H1 (cell line): ENCODE results near the gene ARHGEF38. TPM values are rescaled to one million over a fixed set of nuclear protein-coding genes. Genes with fewer than 3 reads are reported as not detected.

ENCODE experiments used
- CTCF ChIA-PET: fragments of 300-600 bp; sonication (Branson Sonifier 250); formaldehyde crosslinking; loops from one replicate; lab custom pipeline; 2021; ENCODE audit not compliant: partially characterized antibody; lab: Charles Lee
- POLR2A ChIA-PET: fragments of 300-600 bp; sonication (Branson Sonifier 250); formaldehyde crosslinking; loops from one replicate; lab custom pipeline; 2021; ENCODE audit warnings: inconsistent platforms; ENCODE audit not compliant: partially characterized antibody; lab: Charles Lee
- DNase-seq, 2 experiments: peaks; one replicate each; pipeline versions ENCODE4 v3.0.0 to v3.0.0-alpha.2; 2010 to 2022; ENCODE audit warnings: low spot score in 2 of 2, low read depth in 1 of 2, mixed read lengths in 1 of 2
- FAIRE-seq: peaks from 2 replicates; lab custom pipeline; 2011; peaks lifted over from hg19 to GRCh38; lab: Jason Lieb, UNC
- H2AFZ ChIP-seq: 2 replicates; pipeline ENCODE4 v1.8.1; 2012; ENCODE audit warnings: low read length, inconsistent platforms
- H2AK5ac ChIP-seq: 2 replicates; pipeline ENCODE4 v1.6.1; 2013; ENCODE audit warnings: low read depth, low read length
- H2BK120ac ChIP-seq: replicated peaks from 2 replicates; pipeline ENCODE3; 2013; ENCODE audit warnings: low read depth, low read length, inconsistent platforms
- H2BK12ac ChIP-seq: 2 replicates; pipeline ENCODE4 v1.6.1; 2013; ENCODE audit warnings: low read depth, low read length
- H2BK15ac ChIP-seq: 2 replicates; pipeline ENCODE4 v1.6.1; 2013; ENCODE audit warnings: low read length
- H2BK20ac ChIP-seq: 2 replicates; pipeline ENCODE4 v1.6.1; 2013; ENCODE audit warnings: low read length
- H2BK5ac ChIP-seq: 2 replicates; pipeline ENCODE4 v1.6.1; 2013; ENCODE audit warnings: low read depth, low read length
- H3K14ac ChIP-seq: 2 replicates; pipeline ENCODE4 v1.6.1; 2013; ENCODE audit warnings: inconsistent platforms; ENCODE audit not compliant: insufficient read length
- H3K18ac ChIP-seq: 2 replicates; pipeline ENCODE4 v1.6.1; 2013; ENCODE audit warnings: low read length; ENCODE audit errors: extremely low read depth
- H3K23ac ChIP-seq: 2 replicates; pipeline ENCODE4 v1.6.1; 2013; ENCODE audit warnings: inconsistent platforms; ENCODE audit not compliant: insufficient read length
- H3K23me2 ChIP-seq: 2 replicates; pipeline ENCODE4 v1.6.1; 2013; ENCODE audit warnings: low read depth, low read length
- H3K27ac ChIP-seq: 2 replicates; pipeline ENCODE4 v1.6.1; 2011; ENCODE audit warnings: low read depth, low read length, inconsistent platforms
- H3K27me3 ChIP-seq, 4 experiments: replicated peaks in 1 of 4; 1 replicate in 1 of 4; 2 replicates in 3 of 4; pipeline versions ENCODE4 v1.6.1 to v1.8.1; 2011 to 2013; ENCODE audit warnings: low read length in 3 of 4, mild to moderate bottlenecking in 3 of 4, inconsistent platforms in 2 of 4, mixed read lengths in 2 of 4, moderate library complexity in 1 of 4; ENCODE audit not compliant: control insufficient read depth in 3 of 4, insufficient read depth in 3 of 4; ENCODE audit errors: extremely low read depth in 1 of 4
- H3K36me3 ChIP-seq, 4 experiments: 2 replicates each; pipeline versions ENCODE4 v1.6.1 to v1.8.1; 2011 to 2013; ENCODE audit warnings: mild to moderate bottlenecking in 4 of 4, low read length in 3 of 4, moderate library complexity in 2 of 4, control low read depth in 1 of 4, inconsistent platforms in 1 of 4; ENCODE audit not compliant: insufficient read depth in 4 of 4, control insufficient read depth in 2 of 4
- H3K4ac ChIP-seq: replicated peaks from 2 replicates; pipeline ENCODE3; 2013; ENCODE audit warnings: low read length, low read depth, mixed read lengths, inconsistent platforms; ENCODE audit not compliant: insufficient read length
- H3K4me1 ChIP-seq, 4 experiments: replicated peaks in 1 of 4; 1 replicate in 1 of 4; 2 replicates in 3 of 4; pipeline versions ENCODE4 v1.6.1 to v1.8.1; 2011 to 2013; ENCODE audit warnings: low read length in 3 of 4, inconsistent platforms in 2 of 4, mixed read lengths in 1 of 4; ENCODE audit not compliant: insufficient read depth in 4 of 4, control insufficient read depth in 3 of 4
- H3K4me2 ChIP-seq, 2 experiments: 2 replicates each; pipeline versions ENCODE4 v1.6.1 to v1.8.1; 2011 to 2013; ENCODE audit warnings: low read depth in 2 of 2, low read length in 2 of 2, control low read depth in 1 of 2, inconsistent platforms in 1 of 2, mild to moderate bottlenecking in 1 of 2; ENCODE audit not compliant: insufficient read depth in 1 of 2
- H3K4me3 ChIP-seq, 4 experiments: fragments of 200-600, 300-600 bp in 1 of 4; sonication (generic), shearing (Covaris generic), sonication (Bioruptor Twin) in 1 of 4; 2 replicates each; pipeline versions ENCODE4 v1.5.1 to v1.8.1; 2011 to 2016; ENCODE audit warnings: low read length in 4 of 4, low read depth in 3 of 4, control low read depth in 2 of 4, inconsistent platforms in 2 of 4, mild to moderate bottlenecking in 2 of 4, mixed read lengths in 1 of 4, moderate library complexity in 1 of 4; ENCODE audit not compliant: insufficient read depth in 2 of 4; ENCODE audit errors: extremely low read depth in 1 of 4
- H3K56ac ChIP-seq: replicated peaks from 2 replicates; pipeline ENCODE3; 2013; ENCODE audit warnings: low read depth, mild to moderate bottlenecking, mixed read lengths, low read length, inconsistent platforms; ENCODE audit not compliant: insufficient read length
- H3K79me1 ChIP-seq: 2 replicates; pipeline ENCODE4 v1.6.1; 2013; ENCODE audit warnings: low read depth, low read length, control low read depth
- H3K79me2 ChIP-seq, 2 experiments: 2 replicates each; pipeline versions ENCODE4 v1.6.1 to v1.8.1; 2012 to 2013; ENCODE audit warnings: low read length in 2 of 2, mild to moderate bottlenecking in 2 of 2, inconsistent platforms in 1 of 2; ENCODE audit not compliant: insufficient read depth in 2 of 2, control insufficient read depth in 1 of 2
- H3K9ac ChIP-seq, 4 experiments: replicated peaks in 1 of 4; 1 replicate in 1 of 4; 2 replicates in 3 of 4; pipeline versions ENCODE4 v1.6.1 to v1.8.1; 2011 to 2013; ENCODE audit warnings: low read depth in 3 of 4, low read length in 3 of 4, control low read depth in 2 of 4, mild to moderate bottlenecking in 2 of 4, moderate library complexity in 2 of 4, inconsistent platforms in 1 of 4; ENCODE audit errors: extremely low read depth in 1 of 4
- H3K9me3 ChIP-seq, 2 experiments: 2 replicates each; pipeline versions ENCODE4 v1.6.1 to v1.8.1; 2012 to 2013; ENCODE audit warnings: mild to moderate bottlenecking in 2 of 2, moderate library complexity in 2 of 2, control low read depth in 1 of 2, inconsistent platforms in 1 of 2, low read depth in 1 of 2, low read length in 1 of 2, mixed read lengths in 1 of 2; ENCODE audit not compliant: insufficient read depth in 2 of 2
- H4K20me1 ChIP-seq, 2 experiments: replicated peaks in 1 of 2; 2 replicates each; pipeline versions ENCODE3 to v1.8.1; 2011 to 2013; ENCODE audit warnings: inconsistent platforms in 2 of 2, low read length in 2 of 2, mild to moderate bottlenecking in 1 of 2; ENCODE audit not compliant: insufficient read depth in 2 of 2, control insufficient read depth in 1 of 2
- H4K5ac ChIP-seq: 2 replicates; pipeline ENCODE4 v1.6.1; 2013; ENCODE audit warnings: low read length, low read depth, mixed read lengths, inconsistent platforms; ENCODE audit not compliant: insufficient read length
- H4K8ac ChIP-seq: 2 replicates; pipeline ENCODE4 v1.8.0; 2013; ENCODE audit warnings: mild to moderate bottlenecking, moderate library complexity, low read length, inconsistent platforms; ENCODE audit not compliant: insufficient read depth; ENCODE audit errors: extremely low read depth
- H4K91ac ChIP-seq: replicated peaks from 2 replicates; pipeline ENCODE3; 2013; ENCODE audit warnings: low read length, mixed read lengths, inconsistent platforms; ENCODE audit not compliant: insufficient read length
- ASH2L ChIP-seq: fragments of 200-600, 300-600 bp; sonication (generic); IDR thresholded peaks from one replicate; pipeline ENCODE4 v1.7.1; 2017; ENCODE audit warnings: low read length
- BACH1 ChIP-seq: IDR thresholded peaks from 2 replicates; pipeline ENCODE4 v1.6.1; 2012; ENCODE audit warnings: low read length, improper control_type of control experiment
- BCL11A ChIP-seq, 2 experiments: IDR thresholded peaks; one replicate each; pipeline ENCODE4 v1.6.1; 2011; ENCODE audit warnings: low read depth in 2 of 2, low read length in 2 of 2, mild to moderate bottlenecking in 2 of 2
- HDAC6 ChIP-seq: IDR thresholded peaks from one replicate; pipeline ENCODE4 v1.7.1; 2012; ENCODE audit warnings: low read depth, mild to moderate bottlenecking, inconsistent platforms, low read length, moderate library complexity
- KDM1A ChIP-seq: fragments of 200-600, 300-600 bp; sonication (generic); IDR thresholded peaks from 2 replicates; pipeline ENCODE4 v1.7.1; 2016; ENCODE audit warnings: mild to moderate bottlenecking, low read length, borderline replicate concordance
- KDM4A ChIP-seq: IDR thresholded peaks from one replicate; pipeline ENCODE4 v1.7.1; 2012; ENCODE audit warnings: low read depth, mild to moderate bottlenecking, moderate library complexity, low read length, inconsistent platforms; ENCODE audit not compliant: severe bottlenecking
- MAFK ChIP-seq: IDR thresholded peaks from 2 replicates; pipeline ENCODE4 v1.6.1; 2012; ENCODE audit warnings: low read depth, mild to moderate bottlenecking, improper control_type of control experiment, low read length
- RAD21 ChIP-seq, 2 experiments: IDR thresholded peaks in 1 of 2; conservative IDR thresholded peaks in 1 of 2; 2 replicates each; pipeline ENCODE4 v1.6.1; 2011; ENCODE audit warnings: low read depth in 2 of 2, low read length in 2 of 2, improper control_type of control experiment in 1 of 2, inconsistent platforms in 1 of 2, mild to moderate bottlenecking in 1 of 2, moderate library complexity in 1 of 2
- SP4 ChIP-seq: IDR thresholded peaks from 2 replicates; pipeline ENCODE4 v1.6.1; 2012; ENCODE audit warnings: low read length, inconsistent platforms
- SRF ChIP-seq: IDR thresholded peaks from 2 replicates; pipeline ENCODE4 v1.6.1; 2011; ENCODE audit warnings: mild to moderate bottlenecking, low read depth, low read length, moderate library complexity
- TAF1 ChIP-seq: IDR thresholded peaks from 2 replicates; pipeline ENCODE4 v1.6.1; 2011; ENCODE audit warnings: mild to moderate bottlenecking, low read depth, low read length
- TEAD4 ChIP-seq: IDR thresholded peaks from 2 replicates; pipeline ENCODE4 v1.6.1; 2012; ENCODE audit warnings: low read depth, low read length, inconsistent platforms, mixed read lengths
- WGBS, 2 experiments: shearing (Covaris generic) in 1 of 2; methylation state at CpG; one replicate each; pipeline versions ENCODE4 v1.1.6 to v1.1.7; 2013 to 2015; ENCODE audit warnings: low lambda C conversion rate in 2 of 2, mixed read lengths in 2 of 2, inconsistent platforms in 1 of 2, low coverage in 1 of 2, missing lambda C conversion rate in 1 of 2; ENCODE audit not compliant: insufficient replicate concordance in 2 of 2, insufficient coverage in 1 of 2, insufficient read length in 1 of 2; ENCODE audit errors: extremely low coverage in 1 of 2, missing lambda C conversion rate in 1 of 2; 5-methylcytosine and 5-hydroxymethylcytosine counted together
- polyA plus RNA-seq, 7 experiments: library from polyadenylated mRNA; depleted of rRNA in 3 of 7; stranded (reverse) in 5 of 7; unstranded in 2 of 7; fragments of >200 nt in 5 of 7; fragments of 200-250 nt in 2 of 7; gene quantifications; 1 replicate in 5 of 7; 2 replicates in 1 of 7; 4 replicates in 1 of 7; pipeline versions ENCODE4 v1.2.1 to v1.2.3, GENCODE V29; 2011 to 2013; ENCODE audit warnings: missing spikeins in 2 of 7, mixed read lengths in 2 of 7
- total RNA-seq: library from RNA; stranded (reverse); fragmentation: NEBNext Ultra II Directional; extraction: Animal tissue kit (Norgen Biotek cat#: 25700); gene quantifications from 2 replicates; pipeline ENCODE4 v1.2.1, GENCODE V29; 2021
- TF ChIP-seq, protein P1 (sequence below), 3 experiments: IDR thresholded peaks; 1 replicate in 2 of 3; 2 replicates in 1 of 3; pipeline versions ENCODE4 v1.5.1 to v1.6.1; 2011; ENCODE audit warnings: low read length in 3 of 3, mild to moderate bottlenecking in 3 of 3, inconsistent platforms in 2 of 3, low read depth in 1 of 3, moderate library complexity in 1 of 3; ENCODE audit not compliant: insufficient read depth in 1 of 3; ENCODE audit errors: control extremely low read depth in 1 of 3

ARHGEF38 gene
- total and polyA plus RNA-seq, 2 of the 8 experiments (the other 6 are each of a cell fraction or from before 2014, with no cell fraction given), result not detected

DNA sequence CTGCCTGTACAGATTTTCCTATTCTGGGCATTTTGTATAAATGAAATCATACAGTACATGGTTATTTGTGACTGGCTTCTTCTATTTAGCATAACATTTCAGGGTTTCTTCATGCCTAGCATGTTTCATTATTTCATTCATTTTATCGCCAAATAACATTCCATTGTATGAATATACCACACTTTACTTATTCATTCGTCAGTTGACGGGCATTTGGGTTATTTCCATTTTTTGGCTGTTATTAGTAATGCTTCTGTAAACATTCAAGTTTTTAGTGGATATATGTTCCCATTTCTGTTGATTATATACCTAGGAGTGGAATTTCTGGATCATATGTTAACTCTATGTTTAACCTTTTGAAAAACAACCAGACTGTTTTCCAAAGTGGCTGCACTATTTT lies 108.6 kb downstream of the ARHGEF38 start:
- Histone ChIP-seq H2AFZ (no peak overlapping the region), H3K9ac (no peak overlapping the region), H3K36me3 (no peaks in the 10 kb centered on the region), H4K20me1 (no peaks in the 10 kb centered on the region), H3K4me1 (no peaks in the 10 kb centered on the region), H3K79me2 (no peaks in the 10 kb centered on the region), H2AK5ac (no peak overlapping the region), H3K4ac (no peak overlapping the region), H3K14ac (no peak overlapping the region), H3K56ac (no peak overlapping the region), H2BK15ac (no peak overlapping the region), H3K18ac (no peak overlapping the region), H4K91ac (no peak overlapping the region), H3K79me1 (no peaks in the 10 kb centered on the region), H4K5ac (no peak overlapping the region), H3K23ac (no peak overlapping the region), H2BK12ac (no peak overlapping the region), H3K9me3 (no peaks in the 10 kb centered on the region), H3K27ac (no peak overlapping the region), H3K4me2 (no peak overlapping the region), H3K23me2 (no peaks in the 10 kb centered on the region), H2BK5ac (no peak overlapping the region), H3K27me3 (peaks cover 0 to 1% (median 0%) of the 10 kb centered on the region in 4 experiments; a peak in 1 of 7 replicates), H3K4me3 (no peak overlapping the region), H2BK20ac (no peak overlapping the region), H2BK120ac (no peak overlapping the region), H4K8ac (no peak overlapping the region)
- CTCF ChIA-PET, result interaction anchor here (1.5 kb wide), 1 partner anchor 28 kb away, joined by 3 read pairs; no protein-coding TSS in a partner anchor
- 96% methylated on average over 3 of the region's 3 CpGs; no CpG with 5 or more reads in 1 of the 2 experiments for WGBS, 2 experiments
- POLR2A ChIA-PET, result no interaction called here
- DNase-seq, result no peak
- no peak for FAIRE-seq
- TF ChIP-seq ASH2L (no peak), TEAD4 (no peak), RAD21 (IDR thresholded peaks at IDR 0.05 in 1 of 2, conservative IDR thresholded peaks at IDR 0.05 in 1 of 2; ENCODE audit: low read depth in 2 of 2, low read length in 2 of 2) (no peak), TAF1 (no peak), MAFK (no peak), KDM4A (no peak), BCL11A (IDR thresholded peaks at IDR 0.05; ENCODE audit: low read depth in 2 of 2, low read length in 2 of 2) (no peak), BACH1 (no peak), SP4 (no peak), SRF (no peak), KDM1A (no peak), HDAC6 (no peak)
- TF ChIP-seq, protein P1, sequence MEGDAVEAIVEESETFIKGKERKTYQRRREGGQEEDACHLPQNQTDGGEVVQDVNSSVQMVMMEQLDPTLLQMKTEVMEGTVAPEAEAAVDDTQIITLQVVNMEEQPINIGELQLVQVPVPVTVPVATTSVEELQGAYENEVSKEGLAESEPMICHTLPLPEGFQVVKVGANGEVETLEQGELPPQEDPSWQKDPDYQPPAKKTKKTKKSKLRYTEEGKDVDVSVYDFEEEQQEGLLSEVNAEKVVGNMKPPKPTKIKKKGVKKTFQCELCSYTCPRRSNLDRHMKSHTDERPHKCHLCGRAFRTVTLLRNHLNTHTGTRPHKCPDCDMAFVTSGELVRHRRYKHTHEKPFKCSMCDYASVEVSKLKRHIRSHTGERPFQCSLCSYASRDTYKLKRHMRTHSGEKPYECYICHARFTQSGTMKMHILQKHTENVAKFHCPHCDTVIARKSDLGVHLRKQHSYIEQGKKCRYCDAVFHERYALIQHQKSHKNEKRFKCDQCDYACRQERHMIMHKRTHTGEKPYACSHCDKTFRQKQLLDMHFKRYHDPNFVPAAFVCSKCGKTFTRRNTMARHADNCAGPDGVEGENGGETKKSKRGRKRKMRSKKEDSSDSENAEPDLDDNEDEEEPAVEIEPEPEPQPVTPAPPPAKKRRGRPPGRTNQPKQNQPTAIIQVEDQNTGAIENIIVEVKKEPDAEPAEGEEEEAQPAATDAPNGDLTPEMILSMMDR (IDR thresholded peaks at IDR 0.05; ENCODE audit: control extremely low read depth in 1 of 3, insufficient read depth in 1 of 3, low read depth in 1 of 3, low read length in 3 of 3), result no peak
